HepG2 (cell line): ENCODE measurements around the gene NOXO1. TPM values are rescaled to one million over a fixed set of nuclear protein-coding genes. Genes with fewer than 3 reads are reported as not detected.
A peak's percentile ranks its signal among the peaks of the same experiment; 100 is the strongest.

Experiments used
- HES4 ChIP-seq: sonication (generic); formaldehyde crosslinking; IDR thresholded peaks from 2 replicates; pipeline ENCODE4 v1.9.0; 2021; ENCODE audit warnings: mild to moderate bottlenecking, missing genetic modification reagents, borderline replicate concordance
- HNRNPL ChIP-seq: fragments of 200-400 bp; formaldehyde crosslinking; IDR thresholded peaks from 2 replicates; pipeline ENCODE4 v1.6.1; 2017; ENCODE audit warnings: mild to moderate bottlenecking, low read depth, low read length
- HOXA5 ChIP-seq: sonication (generic); formaldehyde crosslinking; IDR thresholded peaks from 2 replicates; pipeline ENCODE4 v1.4.0; 2020; ENCODE audit warnings: missing genetic modification reagents
- MATR3 ChIP-seq: sonication (generic); formaldehyde crosslinking; IDR thresholded peaks from 2 replicates; pipeline ENCODE4 v1.4.0; 2020; ENCODE audit warnings: missing genetic modification reagents
- MTF1 ChIP-seq: sonication (generic); formaldehyde crosslinking; IDR thresholded peaks from 2 replicates; pipeline ENCODE4 v1.5.0; 2020; ENCODE audit warnings: missing genetic modification reagents
- NFKB2 ChIP-seq: sonication (generic); formaldehyde crosslinking; IDR thresholded peaks from 2 replicates; pipeline ENCODE4 v1.4.0; 2020; ENCODE audit warnings: missing genetic modification reagents, borderline replicate concordance
- RAD51 ChIP-seq: fragments of 450-650 bp; IDR thresholded peaks from 2 replicates; pipeline ENCODE4 v1.6.1; 2016; ENCODE audit warnings: borderline replicate concordance
- SNAPC2 ChIP-seq: sonication (generic); formaldehyde crosslinking; IDR thresholded peaks from 2 replicates; pipeline ENCODE4 v1.8.1; 2022; ENCODE audit warnings: mild to moderate bottlenecking, missing genetic modification reagents
- THYN1 ChIP-seq: sonication (generic); formaldehyde crosslinking; IDR thresholded peaks from 2 replicates; pipeline ENCODE4 v1.8.1; 2023; ENCODE audit warnings: low read depth, mild to moderate bottlenecking, moderate library complexity, missing genetic modification reagents, borderline replicate concordance
- XBP1 ChIP-seq: sonication (generic); formaldehyde crosslinking; IDR thresholded peaks from 2 replicates; pipeline ENCODE4 v1.5.0; 2020; ENCODE audit warnings: missing genetic modification reagents
- ZNF10 ChIP-seq: sonication (generic); formaldehyde crosslinking; IDR thresholded peaks from 2 replicates; pipeline ENCODE4 v1.4.0; 2020; ENCODE audit warnings: mild to moderate bottlenecking, low read depth, missing genetic modification reagents, borderline replicate concordance
- ZNF232 ChIP-seq: sonication (generic); formaldehyde crosslinking; IDR thresholded peaks from 2 replicates; pipeline ENCODE4 v1.4.0; 2020; ENCODE audit warnings: missing genetic modification reagents, borderline replicate concordance
- ZNF329 ChIP-seq: sonication (generic); formaldehyde crosslinking; IDR thresholded peaks from 2 replicates; pipeline ENCODE4 v1.9.0; 2021; ENCODE audit warnings: low read depth, mild to moderate bottlenecking, missing genetic modification reagents
- ZNF354B ChIP-seq: sonication (generic); formaldehyde crosslinking; IDR thresholded peaks from 2 replicates; pipeline ENCODE4 v1.8.0; 2022; ENCODE audit warnings: mild to moderate bottlenecking, missing genetic modification reagents
- ZNF598 ChIP-seq: sonication (generic); formaldehyde crosslinking; IDR thresholded peaks from 2 replicates; pipeline ENCODE4 v1.5.1; 2020; ENCODE audit warnings: mild to moderate bottlenecking, missing genetic modification reagents, borderline replicate concordance
- ZNF672 ChIP-seq: sonication (generic); formaldehyde crosslinking; IDR thresholded peaks from 2 replicates; pipeline ENCODE4 v1.8.1; 2022; ENCODE audit warnings: missing genetic modification reagents
- ZNF709 ChIP-seq: sonication (generic); formaldehyde crosslinking; IDR thresholded peaks from 2 replicates; pipeline ENCODE4 v1.5.0; 2020; ENCODE audit warnings: mild to moderate bottlenecking, missing genetic modification reagents
- ZNF746 ChIP-seq: sonication (generic); formaldehyde crosslinking; IDR thresholded peaks from 2 replicates; pipeline ENCODE4 v1.8.0; 2022; ENCODE audit warnings: mild to moderate bottlenecking, missing genetic modification reagents
- polyA plus RNA-seq, 8 experiments: library from polyadenylated mRNA; depleted of rRNA in 3 of 8; stranded (reverse) in 7 of 8; unstranded in 1 of 8; fragments of >200 nt; fragmentation: Illumina TruSeq in 4 of 8; extraction: Trizol in 4 of 8; gene quantifications; 2 replicates each; pipeline versions ENCODE4 v1.2.1 to v1.2.3, GENCODE V29; 2011 to 2016; ENCODE audit warnings: low read depth in 4 of 8, missing spikeins in 1 of 8, mixed read lengths in 1 of 8; ENCODE audit not compliant: insufficient read depth in 1 of 8
- total RNA-seq, 5 experiments: library from RNA; depleted of rRNA; stranded (reverse); fragments of >200 nt; fragmentation: Illumina TruSeq; extraction: Trizol; gene quantifications; 2 replicates each; pipeline ENCODE4 v1.2.3, GENCODE V29; 2016; ENCODE audit warnings: low read depth in 1 of 5
- TF ChIP-seq, protein P1 (sequence below): sonication (generic); formaldehyde crosslinking; IDR thresholded peaks from 2 replicates; pipeline ENCODE4 v1.9.0; 2021; ENCODE audit warnings: mild to moderate bottlenecking, missing genetic modification reagents
- TF ChIP-seq, protein P2 (sequence below): IDR thresholded peaks from 2 replicates; pipeline ENCODE4 v1.6.1; 2016; ENCODE audit warnings: missing compliant biosample characterization, missing genetic modification reagents, borderline replicate concordance
- TF ChIP-seq, protein P3 (sequence below): sonication (generic); formaldehyde crosslinking; IDR thresholded peaks from 2 replicates; pipeline ENCODE4 v1.5.1; 2020; ENCODE audit warnings: mild to moderate bottlenecking, moderate library complexity, missing genetic modification reagents

The NOXO1 gene
- total and polyA plus RNA-seq, 2 of the 13 experiments (the other 11 are each of a cell fraction or from before 2014, with no cell fraction given), result 0.69 to 1.4 TPM

DNA sequence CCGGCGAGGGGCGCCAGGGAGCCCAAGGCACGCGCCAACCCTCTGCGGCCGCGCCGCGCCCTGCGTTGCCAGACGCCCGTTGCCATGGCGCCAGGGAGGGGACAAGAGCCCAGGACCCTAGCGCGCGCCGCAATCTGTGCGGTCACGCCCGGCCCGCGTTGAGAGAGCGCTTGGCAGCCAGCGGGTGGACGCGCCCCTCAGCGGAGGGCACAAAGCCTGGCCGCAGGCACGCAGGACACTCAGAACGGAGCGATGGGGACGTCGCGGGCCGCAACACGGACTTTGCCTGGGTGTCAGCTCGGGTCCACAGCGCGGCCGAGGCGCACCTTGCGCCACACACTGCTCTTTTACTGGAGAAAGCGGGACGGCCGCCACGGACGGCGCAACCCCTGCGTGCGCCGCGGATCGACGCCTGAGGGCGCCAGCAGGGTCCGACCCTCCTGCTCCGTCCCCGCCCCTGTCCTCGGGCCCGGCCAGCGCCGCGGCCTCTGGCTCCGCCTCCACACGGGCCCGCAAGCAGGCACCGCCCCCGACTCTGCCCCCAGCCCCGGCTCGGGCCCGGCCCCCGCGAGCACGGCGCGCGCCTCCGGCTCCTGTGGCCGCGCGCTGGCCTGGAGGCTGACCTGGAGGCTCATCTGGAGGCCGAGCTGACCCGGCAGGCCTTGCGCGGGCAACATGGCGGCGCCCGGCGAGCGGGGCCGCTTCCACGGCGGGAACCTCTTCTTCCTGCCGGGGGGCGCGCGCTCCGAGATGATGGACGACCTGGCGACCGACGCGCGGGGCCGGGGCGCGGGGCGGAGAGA, 2.5 kb upstream of the NOXO1 start, which contains the start of gene GFER (continued):
- TF ChIP-seq, protein P1, sequence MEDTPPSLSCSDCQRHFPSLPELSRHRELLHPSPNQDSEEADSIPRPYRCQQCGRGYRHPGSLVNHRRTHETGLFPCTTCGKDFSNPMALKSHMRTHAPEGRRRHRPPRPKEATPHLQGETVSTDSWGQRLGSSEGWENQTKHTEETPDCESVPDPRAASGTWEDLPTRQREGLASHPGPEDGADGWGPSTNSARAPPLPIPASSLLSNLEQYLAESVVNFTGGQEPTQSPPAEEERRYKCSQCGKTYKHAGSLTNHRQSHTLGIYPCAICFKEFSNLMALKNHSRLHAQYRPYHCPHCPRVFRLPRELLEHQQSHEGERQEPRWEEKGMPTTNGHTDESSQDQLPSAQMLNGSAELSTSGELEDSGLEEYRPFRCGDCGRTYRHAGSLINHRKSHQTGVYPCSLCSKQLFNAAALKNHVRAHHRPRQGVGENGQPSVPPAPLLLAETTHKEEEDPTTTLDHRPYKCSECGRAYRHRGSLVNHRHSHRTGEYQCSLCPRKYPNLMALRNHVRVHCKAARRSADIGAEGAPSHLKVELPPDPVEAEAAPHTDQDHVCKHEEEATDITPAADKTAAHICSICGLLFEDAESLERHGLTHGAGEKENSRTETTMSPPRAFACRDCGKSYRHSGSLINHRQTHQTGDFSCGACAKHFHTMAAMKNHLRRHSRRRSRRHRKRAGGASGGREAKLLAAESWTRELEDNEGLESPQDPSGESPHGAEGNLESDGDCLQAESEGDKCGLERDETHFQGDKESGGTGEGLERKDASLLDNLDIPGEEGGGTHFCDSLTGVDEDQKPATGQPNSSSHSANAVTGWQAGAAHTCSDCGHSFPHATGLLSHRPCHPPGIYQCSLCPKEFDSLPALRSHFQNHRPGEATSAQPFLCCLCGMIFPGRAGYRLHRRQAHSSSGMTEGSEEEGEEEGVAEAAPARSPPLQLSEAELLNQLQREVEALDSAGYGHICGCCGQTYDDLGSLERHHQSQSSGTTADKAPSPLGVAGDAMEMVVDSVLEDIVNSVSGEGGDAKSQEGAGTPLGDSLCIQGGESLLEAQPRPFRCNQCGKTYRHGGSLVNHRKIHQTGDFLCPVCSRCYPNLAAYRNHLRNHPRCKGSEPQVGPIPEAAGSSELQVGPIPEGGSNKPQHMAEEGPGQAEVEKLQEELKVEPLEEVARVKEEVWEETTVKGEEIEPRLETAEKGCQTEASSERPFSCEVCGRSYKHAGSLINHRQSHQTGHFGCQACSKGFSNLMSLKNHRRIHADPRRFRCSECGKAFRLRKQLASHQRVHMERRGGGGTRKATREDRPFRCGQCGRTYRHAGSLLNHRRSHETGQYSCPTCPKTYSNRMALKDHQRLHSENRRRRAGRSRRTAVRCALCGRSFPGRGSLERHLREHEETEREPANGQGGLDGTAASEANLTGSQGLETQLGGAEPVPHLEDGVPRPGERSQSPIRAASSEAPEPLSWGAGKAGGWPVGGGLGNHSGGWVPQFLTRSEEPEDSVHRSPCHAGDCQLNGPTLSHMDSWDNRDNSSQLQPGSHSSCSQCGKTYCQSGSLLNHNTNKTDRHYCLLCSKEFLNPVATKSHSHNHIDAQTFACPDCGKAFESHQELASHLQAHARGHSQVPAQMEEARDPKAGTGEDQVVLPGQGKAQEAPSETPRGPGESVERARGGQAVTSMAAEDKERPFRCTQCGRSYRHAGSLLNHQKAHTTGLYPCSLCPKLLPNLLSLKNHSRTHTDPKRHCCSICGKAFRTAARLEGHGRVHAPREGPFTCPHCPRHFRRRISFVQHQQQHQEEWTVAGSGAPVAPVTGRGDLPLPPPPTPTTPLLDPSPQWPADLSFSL (CRISPR knock-in tag), result no peak
- no peak for TF ChIP-seq ZNF354B (CRISPR knock-in tag)
- no peak; the same call in 1 of the 2 replicates for TF ChIP-seq ZNF746
- no peak for TF ChIP-seq ZNF10 (CRISPR knock-in tag)
- TF ChIP-seq ZNF672, result 0 out of 2 replicates have a peak, but pooled peaks have one; percentile 61
- peak; percentile 36; the same call in 1 of the 2 replicates for TF ChIP-seq ZNF598
- TF ChIP-seq, protein P2, sequence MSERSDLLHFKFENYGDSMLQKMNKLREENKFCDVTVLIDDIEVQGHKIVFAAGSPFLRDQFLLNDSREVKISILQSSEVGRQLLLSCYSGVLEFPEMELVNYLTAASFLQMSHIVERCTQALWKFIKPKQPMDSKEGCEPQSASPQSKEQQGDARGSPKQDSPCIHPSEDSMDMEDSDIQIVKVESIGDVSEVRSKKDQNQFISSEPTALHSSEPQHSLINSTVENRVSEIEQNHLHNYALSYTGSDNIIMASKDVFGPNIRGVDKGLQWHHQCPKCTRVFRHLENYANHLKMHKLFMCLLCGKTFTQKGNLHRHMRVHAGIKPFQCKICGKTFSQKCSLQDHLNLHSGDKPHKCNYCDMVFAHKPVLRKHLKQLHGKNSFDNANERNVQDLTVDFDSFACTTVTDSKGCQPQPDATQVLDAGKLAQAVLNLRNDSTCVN, result no peak
- TF ChIP-seq XBP1, result no peak
- TF ChIP-seq RAD51, result no peak
- no peak; the same call in 1 of the 2 replicates for TF ChIP-seq HOXA5 (CRISPR knock-in tag)
- TF ChIP-seq, protein P3, sequence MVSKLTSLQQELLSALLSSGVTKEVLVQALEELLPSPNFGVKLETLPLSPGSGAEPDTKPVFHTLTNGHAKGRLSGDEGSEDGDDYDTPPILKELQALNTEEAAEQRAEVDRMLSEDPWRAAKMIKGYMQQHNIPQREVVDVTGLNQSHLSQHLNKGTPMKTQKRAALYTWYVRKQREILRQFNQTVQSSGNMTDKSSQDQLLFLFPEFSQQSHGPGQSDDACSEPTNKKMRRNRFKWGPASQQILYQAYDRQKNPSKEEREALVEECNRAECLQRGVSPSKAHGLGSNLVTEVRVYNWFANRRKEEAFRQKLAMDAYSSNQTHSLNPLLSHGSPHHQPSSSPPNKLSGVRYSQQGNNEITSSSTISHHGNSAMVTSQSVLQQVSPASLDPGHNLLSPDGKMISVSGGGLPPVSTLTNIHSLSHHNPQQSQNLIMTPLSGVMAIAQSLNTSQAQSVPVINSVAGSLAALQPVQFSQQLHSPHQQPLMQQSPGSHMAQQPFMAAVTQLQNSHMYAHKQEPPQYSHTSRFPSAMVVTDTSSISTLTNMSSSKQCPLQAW (CRISPR knock-in tag), result peak; percentile 43; the same call in 1 of the 2 replicates
- TF ChIP-seq SNAPC2 (CRISPR knock-in tag), result no peak
- no peak for TF ChIP-seq ZNF709 (CRISPR knock-in tag)
- TF ChIP-seq HES4 (CRISPR knock-in tag), result peak; percentile 64; the same call in 1 of the 2 replicates
- 0 out of 2 replicates have a peak, but pooled peaks have one; percentile 37 for TF ChIP-seq HNRNPL
- peak; percentile 33; the same call in 1 of the 2 replicates for TF ChIP-seq NFKB2 (CRISPR knock-in tag)
- 0 out of 2 replicates have a peak, but pooled peaks have one; percentile 43 for TF ChIP-seq MATR3 (CRISPR knock-in tag)
- TF ChIP-seq ZNF232, result no peak; the same call in 1 of the 2 replicates
- TF ChIP-seq ZNF329, result peak; percentile 73; the same call in 1 of the 2 replicates
- TF ChIP-seq MTF1 (CRISPR knock-in tag), result no peak
- TF ChIP-seq THYN1 (CRISPR knock-in tag), result no peak
